HCT116 (cell line): ENCODE results near the gene ATG16L2. TPM values are rescaled to one million over a fixed set of nuclear protein-coding genes. Genes with fewer than 3 reads are reported as not detected.

ENCODE experiments used
- ATAC-seq: fragments of 200-7000 bp; cut with Tn5 transposase; 2 replicates; pipeline ENCODE4 v1.9.1; 2020; ENCODE audit warnings: mild to moderate bottlenecking, moderate library complexity
- BruUV-seq: library from RNA; stranded (reverse); fragments of 400-500 nt; replicated peaks from 2 replicates; lab custom pipeline; 2021; lab: Mats Ljungman, UMichigan
- CTCF ChIA-PET: fragments of 300-600 bp; sonication (Branson Sonifier 250); formaldehyde crosslinking; loops from one replicate; lab custom pipeline; 2021; ENCODE audit warnings: antibody characterized with exemption; lab: Charles Lee
- POLR2A ChIA-PET: fragments of 300-600, 350-600 bp; sonication (Branson Sonifier 250); formaldehyde crosslinking; loops from one replicate; lab custom pipeline; 2021; ENCODE audit warnings: antibody characterized with exemption; lab: Charles Lee
- RAD21 ChIA-PET, 2 experiments: fragments of 300-600 bp; sonication (Branson Sonifier 250); formaldehyde crosslinking; loops; one replicate each; lab custom pipeline; 2023; ENCODE audit warnings: low total read pairs in 2 of 2; ENCODE audit not compliant: uncharacterized antibody in 2 of 2, unreplicated experiment in 2 of 2, low non-redundant PET in 1 of 2; lab: Charles Lee
- DNase-seq: peaks from one replicate; pipeline ENCODE4 v3.0.0-alpha.2; 2010; ENCODE audit warnings: low read depth, low spot score
- H2AFZ ChIP-seq: fragments of 200-600 bp; shearing (Covaris generic), sonication (generic); 2 replicates; pipeline ENCODE4 v1.6.1; 2017; ENCODE audit warnings: low read depth, mixed run types, mixed read lengths, antibody characterized with exemption, low read length; ENCODE audit not compliant: poor library complexity, severe bottlenecking
- H3K27ac ChIP-seq: 2 replicates; pipeline ENCODE4 v1.5.1; 2012; ENCODE audit warnings: low read depth, low read length
- H3K27me3 ChIP-seq: fragments of 200-600 bp; sonication (generic); 2 replicates; pipeline ENCODE4 v1.6.1; 2016; ENCODE audit warnings: mixed run types, low read length, mixed read lengths; ENCODE audit not compliant: insufficient read depth
- H3K36me3 ChIP-seq, 2 experiments: fragments of 200-500 bp in 1 of 2; fragments of 200-600 bp in 1 of 2; sonication (Bioruptor generic) in 1 of 2; sonication (generic) in 1 of 2; 2 replicates each; pipeline versions ENCODE4 v1.5.1 to v1.6.1; 2014 to 2016; ENCODE audit warnings: low read length in 2 of 2, inconsistent platforms in 1 of 2, mixed read lengths in 1 of 2, mixed run types in 1 of 2; ENCODE audit not compliant: insufficient read depth in 2 of 2, control insufficient read depth in 1 of 2
- H3K4me1 ChIP-seq, 2 experiments: fragments of 200-600 bp in 1 of 2; sonication (generic) in 1 of 2; 2 replicates each; pipeline versions ENCODE4 v1.5.1 to v1.6.1; 2012 to 2017; ENCODE audit warnings: low read length in 2 of 2, inconsistent platforms in 1 of 2, mild to moderate bottlenecking in 1 of 2, mixed read lengths in 1 of 2, mixed run types in 1 of 2, moderate library complexity in 1 of 2; ENCODE audit not compliant: insufficient read depth in 2 of 2, control insufficient read depth in 1 of 2
- H3K4me2 ChIP-seq: fragments of 200-600 bp; sonication (generic); 2 replicates; pipeline ENCODE4 v1.6.1; 2017; ENCODE audit warnings: mixed run types, low read length, mixed read lengths
- H3K4me3 ChIP-seq, 2 experiments: fragments of 200-600 bp in 1 of 2; sonication (generic) in 1 of 2; replicated peaks in 1 of 2; 2 replicates each; pipeline ENCODE4 v1.5.1; 2011 to 2016; ENCODE audit warnings: low read length in 2 of 2, control low read depth in 1 of 2, low read depth in 1 of 2, mild to moderate bottlenecking in 1 of 2, mixed read lengths in 1 of 2, mixed run types in 1 of 2
- H3K79me2 ChIP-seq: fragments of 200-600 bp; sonication (generic); 2 replicates; pipeline ENCODE4 v1.6.1; 2017; ENCODE audit warnings: mild to moderate bottlenecking, mixed run types, low read length, moderate library complexity, mixed read lengths; ENCODE audit not compliant: insufficient read depth
- H3K9ac ChIP-seq: fragments of 200-600 bp; sonication (generic); 2 replicates; pipeline ENCODE4 v1.6.1; 2016; ENCODE audit warnings: low read length, mixed read lengths
- H3K9me2 ChIP-seq: fragments of 200-600 bp; sonication (generic), shearing (Covaris generic); 2 replicates; pipeline ENCODE4 v1.6.1; 2017; ENCODE audit warnings: mixed run types, mild to moderate bottlenecking, moderate library complexity; ENCODE audit not compliant: insufficient read depth
- H3K9me3 ChIP-seq, 2 experiments: fragments of 200-500 bp in 1 of 2; fragments of 200-600 bp in 1 of 2; sonication (Bioruptor generic) in 1 of 2; sonication (generic) in 1 of 2; 2 replicates each; pipeline ENCODE4 v1.6.1; 2014 to 2017; ENCODE audit warnings: low read length in 2 of 2, mixed read lengths in 2 of 2, inconsistent platforms in 1 of 2, low read depth in 1 of 2, mild to moderate bottlenecking in 1 of 2, mixed run types in 1 of 2, moderate library complexity in 1 of 2; ENCODE audit not compliant: control insufficient read depth in 1 of 2, insufficient read depth in 1 of 2
- H4K20me1 ChIP-seq: fragments of 200-600 bp; sonication (generic), shearing (Covaris generic); 2 replicates; pipeline ENCODE4 v1.6.1; 2017; ENCODE audit warnings: mixed run types, mild to moderate bottlenecking, moderate library complexity; ENCODE audit not compliant: insufficient read depth
- ATF3 ChIP-seq: IDR thresholded peaks from 2 replicates; pipeline ENCODE4 v1.6.1; 2012
- CBX3 ChIP-seq: IDR thresholded peaks from 2 replicates; pipeline ENCODE4 v1.6.1; 2012; ENCODE audit warnings: low read depth
- CEBPB ChIP-seq: IDR thresholded peaks from 2 replicates; pipeline ENCODE4 v1.6.1; 2012; ENCODE audit warnings: low read depth
- CTCF ChIP-seq, 3 experiments: fragments of 200-600 bp in 1 of 3; sonication (generic) in 1 of 3; IDR thresholded peaks in 2 of 3; conservative IDR thresholded peaks in 1 of 3; 2 replicates each; pipeline ENCODE4 v1.5.1; 2012 to 2017; ENCODE audit warnings: low read depth in 2 of 3, low read length in 2 of 3, antibody characterized with exemption in 1 of 3, borderline replicate concordance in 1 of 3, control low read depth in 1 of 3, mild to moderate bottlenecking in 1 of 3, mixed read lengths in 1 of 3, mixed run types in 1 of 3, moderate library complexity in 1 of 3; ENCODE audit not compliant: insufficient read depth in 1 of 3
- ELF1 ChIP-seq: IDR thresholded peaks from 2 replicates; pipeline ENCODE4 v1.6.1; 2012; ENCODE audit warnings: low read depth, borderline replicate concordance
- EZH2 ChIP-seq: fragments of 200-600 bp; sonication (generic); IDR thresholded peaks from 2 replicates; pipeline ENCODE4 v1.6.1; 2017; ENCODE audit warnings: antibody characterized with exemption, mixed run types
- EZH2phosphoT487 ChIP-seq: fragments of 200-600 bp; IDR thresholded peaks from 2 replicates; pipeline ENCODE4 v1.6.1; 2018; ENCODE audit warnings: antibody characterized with exemption, borderline replicate concordance
- FOSL1 ChIP-seq: IDR thresholded peaks from 2 replicates; pipeline ENCODE4 v1.6.1; 2012; ENCODE audit warnings: low read depth
- JUND ChIP-seq: IDR thresholded peaks from 2 replicates; pipeline ENCODE4 v1.6.1; 2012
- RAD21 ChIP-seq: IDR thresholded peaks from 2 replicates; pipeline ENCODE4 v1.6.1; 2012; ENCODE audit warnings: low read depth, mild to moderate bottlenecking
- SIN3A ChIP-seq: IDR thresholded peaks from 2 replicates; pipeline ENCODE4 v1.6.1; 2012; ENCODE audit warnings: low read depth
- SP1 ChIP-seq: IDR thresholded peaks from 2 replicates; pipeline ENCODE4 v1.6.1; 2012; ENCODE audit warnings: low read depth
- SRF ChIP-seq: IDR thresholded peaks from 2 replicates; pipeline ENCODE4 v1.6.1; 2012; ENCODE audit warnings: low read depth
- TCF7L2 ChIP-seq: IDR thresholded peaks from 2 replicates; pipeline ENCODE4 v1.7.0; 2011; ENCODE audit warnings: borderline replicate concordance, inconsistent platforms; ENCODE audit not compliant: insufficient read depth, insufficient read length; ENCODE audit errors: extremely low read depth
- YY1 ChIP-seq: IDR thresholded peaks from 2 replicates; pipeline ENCODE4 v1.6.1; 2011; ENCODE audit warnings: low read length, low read depth, moderate library complexity, mild to moderate bottlenecking; ENCODE audit not compliant: insufficient replicate concordance; ENCODE audit errors: extremely low read depth
- ZBTB33 ChIP-seq: IDR thresholded peaks from 2 replicates; pipeline ENCODE4 v1.6.1; 2011; ENCODE audit warnings: mild to moderate bottlenecking, low read length, moderate library complexity; ENCODE audit not compliant: insufficient replicate concordance; ENCODE audit errors: extremely low read depth
- ZFX ChIP-seq: fragments of 450-650 bp; IDR thresholded peaks from 2 replicates; pipeline ENCODE4 v1.6.1; 2017
- intact Hi-C: fragments of 100-400 bp; cut with micrococcal nuclease; formaldehyde crosslinking; loops from 2 replicates; pipeline ENCODE4 v1.10.0; 2022
- total RNA-seq: library from RNA; stranded (reverse); gene quantifications from one replicate; pipeline ENCODE4 v1.2.1, GENCODE V29; 2021; ENCODE audit not compliant: unreplicated experiment

ATG16L2 gene
- total RNA-seq, 1 experiment from 2014 or later: 15.2 TPM

- Histone ChIP-seq H3K4me2 (no peak overlapping the region), H4K20me1 (no peaks in the 10 kb centered on the region), H3K9me3 (no peaks in the 10 kb centered on the region), H3K4me3 (no peak overlapping the region), H3K27ac (no peak overlapping the region), H3K9ac (no peak overlapping the region), H3K27me3 (no peaks in the 10 kb centered on the region), H3K9me2 (no peaks in the 10 kb centered on the region), H3K36me3 (no peaks in the 10 kb centered on the region), H3K4me1 (peaks cover 8 to 38% of the 10 kb centered on the region in 2 experiments), H3K79me2 (no peaks in the 10 kb centered on the region), H2AFZ (no peak overlapping the region)
- CTCF ChIA-PET: no interaction called here
- TF ChIP-seq FOSL1: no peak
- no peak for TF ChIP-seq ZBTB33
- no peak for TF ChIP-seq TCF7L2
- TF ChIP-seq EZH2phosphoT487: no peak
- TF ChIP-seq SP1: no peak
- TF ChIP-seq EZH2: no peak
- no peak for TF ChIP-seq ELF1
- TF ChIP-seq RAD21: no peak
- no peak for TF ChIP-seq JUND
- TF ChIP-seq ATF3: no peak
- no peak for TF ChIP-seq CTCF (IDR thresholded peaks at IDR 0.05 in 2 of 3, conservative IDR thresholded peaks at IDR 0.05 in 1 of 3; ENCODE audit: borderline replicate concordance in 1 of 3, insufficient read depth in 1 of 3, low read depth in 2 of 3, low read length in 2 of 3)
- TF ChIP-seq SIN3A: no peak
- TF ChIP-seq SRF: no peak
- no peak for TF ChIP-seq CEBPB
- TF ChIP-seq ZFX: no peak
- TF ChIP-seq CBX3: no peak
- no peak for TF ChIP-seq YY1
- intact Hi-C loops: no loop called here
- RAD21 ChIA-PET: no interaction called here
- POLR2A ChIA-PET: no interaction called here
- ATAC-seq: no peak
- no peak for DNase-seq
- BruUV-seq: no TSS peak
Observed at GRCh38 chr11:72776844-72777754, 37.1 kb upstream of the ATG16L2 start.
